Measurements from ENCODE around the gene ARHGAP6. TPM values are rescaled to one million over a fixed set of nuclear protein-coding genes. Genes with fewer than 3 reads are reported as not detected.
"Not testable (repeated sequence)": the region's sequence is repeated elsewhere in the genome, so short reads cannot be mapped to it uniquely, and the experiment has no call there.

ARHGAP6 gene
- total RNA-seq, 1 experiment from 2014 or later, result 0.50 TPM

- no peaks in the 10 kb centered on the region for H3K27me3 ChIP-seq (replicated peaks; ENCODE audit: control insufficient read depth, insufficient read depth, low read length)
- TF ChIP-seq, protein P1, sequence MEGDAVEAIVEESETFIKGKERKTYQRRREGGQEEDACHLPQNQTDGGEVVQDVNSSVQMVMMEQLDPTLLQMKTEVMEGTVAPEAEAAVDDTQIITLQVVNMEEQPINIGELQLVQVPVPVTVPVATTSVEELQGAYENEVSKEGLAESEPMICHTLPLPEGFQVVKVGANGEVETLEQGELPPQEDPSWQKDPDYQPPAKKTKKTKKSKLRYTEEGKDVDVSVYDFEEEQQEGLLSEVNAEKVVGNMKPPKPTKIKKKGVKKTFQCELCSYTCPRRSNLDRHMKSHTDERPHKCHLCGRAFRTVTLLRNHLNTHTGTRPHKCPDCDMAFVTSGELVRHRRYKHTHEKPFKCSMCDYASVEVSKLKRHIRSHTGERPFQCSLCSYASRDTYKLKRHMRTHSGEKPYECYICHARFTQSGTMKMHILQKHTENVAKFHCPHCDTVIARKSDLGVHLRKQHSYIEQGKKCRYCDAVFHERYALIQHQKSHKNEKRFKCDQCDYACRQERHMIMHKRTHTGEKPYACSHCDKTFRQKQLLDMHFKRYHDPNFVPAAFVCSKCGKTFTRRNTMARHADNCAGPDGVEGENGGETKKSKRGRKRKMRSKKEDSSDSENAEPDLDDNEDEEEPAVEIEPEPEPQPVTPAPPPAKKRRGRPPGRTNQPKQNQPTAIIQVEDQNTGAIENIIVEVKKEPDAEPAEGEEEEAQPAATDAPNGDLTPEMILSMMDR (IDR thresholded peaks at IDR 0.05; ENCODE audit: insufficient read depth in 1 of 2, low read depth in 1 of 2, low read length in 1 of 2, severe bottlenecking in 1 of 2, unreplicated experiment in 1 of 2), result no peak
- intact Hi-C loops (cut with micrococcal nuclease; ENCODE audit: unreplicated experiment), result no loop called here
- ChIA-PET CTCF (no interaction called here), POLR2A (no interaction called here)
- no peaks in the 10 kb centered on the region for H3K9me3 Mint-ChIP-seq (ENCODE audit: unreplicated experiment)
- H3K27ac Mint-ChIP-seq (ENCODE audit: unreplicated experiment), result no peak overlapping the region
- H3K36me3 Mint-ChIP-seq (ENCODE audit: insufficient read depth, unreplicated experiment), result no peaks in the 10 kb centered on the region
- H3K4me3 Mint-ChIP-seq (ENCODE audit: unreplicated experiment), result no peak overlapping the region
- H3K4me3 ChIP-seq (ENCODE audit: low read depth, low read length), result no peak overlapping the region
- no peaks in the 10 kb centered on the region for H3K27me3 Mint-ChIP-seq (ENCODE audit: insufficient read depth, unreplicated experiment)
- BruUV-seq (replicated peaks), result no TSS peak
- H3K4me1 ChIP-seq, result no peaks in the 10 kb centered on the region
- no peaks in the 10 kb centered on the region for H3K36me3 ChIP-seq (ENCODE audit: control insufficient read depth, insufficient read depth, low read length)
- H3K9me3 ChIP-seq, result no peaks in the 10 kb centered on the region
- H3K4me1 Mint-ChIP-seq (ENCODE audit: low read depth, unreplicated experiment), result peaks cover 7% of the 10 kb centered on the region
- no peak for DNase-seq
Observed at GRCh38 chrX:11366998-11367595, 298.6 kb downstream of the ARHGAP6 start.

DNA sequence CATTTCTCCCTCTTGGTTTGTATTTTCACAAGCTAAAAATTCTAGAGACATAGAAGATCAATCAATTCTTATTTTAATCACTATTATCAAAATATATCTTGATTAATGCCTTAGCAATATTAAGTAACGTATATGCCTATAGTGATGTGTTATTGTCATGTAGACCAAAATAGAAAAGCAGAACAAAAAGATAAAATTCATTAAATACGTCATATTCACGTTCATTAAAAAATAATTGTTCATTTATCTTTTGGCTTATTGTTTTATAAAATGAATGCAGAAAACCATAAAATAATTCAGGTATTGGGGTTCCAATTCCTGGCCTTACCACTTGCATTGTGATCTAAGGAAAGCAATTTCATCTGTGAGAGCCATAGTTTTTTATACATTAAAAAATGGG, 300.3 kb downstream of the ARHGAP6 start:
- Histone ChIP-seq H3K9me3 (no peaks in the 10 kb centered on the region), H3K4me3 (ENCODE audit: low read depth, low read length) (no peak overlapping the region), H3K36me3 (ENCODE audit: control insufficient read depth, insufficient read depth, low read length) (no peaks in the 10 kb centered on the region), H3K4me1 (no peaks in the 10 kb centered on the region), H3K27me3 (replicated peaks; ENCODE audit: control insufficient read depth, insufficient read depth, low read length) (no peaks in the 10 kb centered on the region)
- TF ChIP-seq, protein P1 (IDR thresholded peaks at IDR 0.05; ENCODE audit: insufficient read depth in 1 of 2, low read depth in 1 of 2, low read length in 1 of 2, severe bottlenecking in 1 of 2, unreplicated experiment in 1 of 2), result no peak
- Mint-ChIP-seq H3K9me3 (ENCODE audit: unreplicated experiment) (no peaks in the 10 kb centered on the region), H3K27me3 (ENCODE audit: insufficient read depth, unreplicated experiment) (no peaks in the 10 kb centered on the region), H3K36me3 (ENCODE audit: insufficient read depth, unreplicated experiment) (no peaks in the 10 kb centered on the region), H3K4me1 (ENCODE audit: low read depth, unreplicated experiment) (peaks cover 7% of the 10 kb centered on the region), H3K4me3 (ENCODE audit: unreplicated experiment) (no peak overlapping the region), H3K27ac (ENCODE audit: unreplicated experiment) (no peak overlapping the region)
- no peak for DNase-seq
- intact Hi-C loops (cut with micrococcal nuclease; ENCODE audit: unreplicated experiment), result no loop called here
- CTCF ChIA-PET, result no interaction called here
- POLR2A ChIA-PET, result no interaction called here
- no TSS peak for BruUV-seq (replicated peaks)

- POLR2A ChIA-PET, result no interaction called here
- Mint-ChIP-seq H3K9me3 (ENCODE audit: unreplicated experiment) (no peaks in the 10 kb centered on the region), H3K27me3 (ENCODE audit: insufficient read depth, unreplicated experiment) (no peaks in the 10 kb centered on the region)
Observed at GRCh38 chrX:11364835-11365234, 300.9 kb downstream of the ARHGAP6 start.

GRCh38 chrX:11363825-11364224, 301.9 kb downstream of the ARHGAP6 start:
- H3K4me1 ChIP-seq; DNase-seq; H3K4me3 ChIP-seq (ENCODE audit: low read depth, low read length); H3K4me3 Mint-ChIP-seq (ENCODE audit: unreplicated experiment); H3K36me3 ChIP-seq (ENCODE audit: control insufficient read depth, insufficient read depth, low read length); H3K4me1 Mint-ChIP-seq (ENCODE audit: low read depth, unreplicated experiment); CTCF ChIA-PET; H3K27me3 ChIP-seq (replicated peaks; ENCODE audit: control insufficient read depth, insufficient read depth, low read length); H3K27ac Mint-ChIP-seq (ENCODE audit: unreplicated experiment); BruUV-seq (replicated peaks); POLR2A ChIA-PET; H3K9me3 ChIP-seq; H3K9me3 Mint-ChIP-seq (ENCODE audit: unreplicated experiment); H3K36me3 Mint-ChIP-seq (ENCODE audit: insufficient read depth, unreplicated experiment); H3K27me3 Mint-ChIP-seq (ENCODE audit: insufficient read depth, unreplicated experiment); intact Hi-C loops (cut with micrococcal nuclease; ENCODE audit: unreplicated experiment): not testable (repeated sequence)

More at GRCh38 chrX:11364835-11365234, 300.9 kb downstream of the ARHGAP6 start:
- intact Hi-C loops (cut with micrococcal nuclease; ENCODE audit: unreplicated experiment), result no loop called here
- Histone ChIP-seq H3K27me3 (replicated peaks; ENCODE audit: control insufficient read depth, insufficient read depth, low read length) (no peaks in the 10 kb centered on the region), H3K9me3 (no peaks in the 10 kb centered on the region), H3K4me1 (no peaks in the 10 kb centered on the region), H3K4me3 (ENCODE audit: low read depth, low read length) (no peak overlapping the region), H3K36me3 (ENCODE audit: control insufficient read depth, insufficient read depth, low read length) (no peaks in the 10 kb centered on the region)
- DNase-seq, result no peak
- Mint-ChIP-seq H3K4me1 (ENCODE audit: low read depth, unreplicated experiment) (peaks cover 7% of the 10 kb centered on the region), H3K4me3 (ENCODE audit: unreplicated experiment) (no peak overlapping the region), H3K36me3 (ENCODE audit: insufficient read depth, unreplicated experiment) (no peaks in the 10 kb centered on the region), H3K27ac (ENCODE audit: unreplicated experiment) (no peak overlapping the region)
- no TSS peak for BruUV-seq (replicated peaks)
- CTCF ChIA-PET, result no interaction called here
- TF ChIP-seq, protein P1 (IDR thresholded peaks at IDR 0.05; ENCODE audit: insufficient read depth in 1 of 2, low read depth in 1 of 2, low read length in 1 of 2, severe bottlenecking in 1 of 2, unreplicated experiment in 1 of 2), result no peak
